Ovary (tissue), 3 donors: ENCODE data around the gene CCDC106.

Source experiments
- CTCF ChIP-seq, 3 donors: fragments of 450-650 bp in 2 of 3; fragments of 200-600 bp in 1 of 3; IDR thresholded peaks; one replicate each; pipeline versions ENCODE4 v1.5.1 to v1.8.0; 2016 to 2022; ENCODE audit warnings: antibody characterized with exemption in 3 of 3, mild to moderate bottlenecking in 1 of 3
- EP300 ChIP-seq: sonication (generic); formaldehyde crosslinking; IDR thresholded peaks from one replicate; pipeline ENCODE4 v1.6.1; 2017; ENCODE audit warnings: antibody characterized with exemption
- POLR2A ChIP-seq: fragments of 450-650 bp; IDR thresholded peaks from one replicate; pipeline ENCODE4 v1.6.1; 2017; ENCODE audit warnings: antibody characterized with exemption, mild to moderate bottlenecking, moderate library complexity
- donor health status: DM: no; HTN: no; CAD: no.

GRCh38 chr19:55605207-55605636, 42.8 kb upstream of the CCDC106 start:
- TF ChIP-seq POLR2A (no peak), CTCF (IDR thresholded peaks at IDR 0.05) (no peak), EP300 (no peak)
